Kidney (tissue), 14 donors: Measurements from ENCODE around the gene SAMMSON. TPM values are rescaled to one million over a fixed set of nuclear protein-coding genes. Genes with fewer than 3 reads are reported as not detected.

Source experiments
- DNase-seq, 5 donors: peaks; one replicate each; pipeline ENCODE4 v3.0.0-alpha.2; 2013 to 2020
- FAIRE-seq: peaks from 2 replicates; lab custom pipeline; 2012; peaks lifted over from hg19 to GRCh38; lab: Jason Lieb, UNC
- H3K27ac ChIP-seq, 2 donors: one replicate each; pipeline ENCODE4 v1.7.0; 2013; ENCODE audit warnings: low read depth in 2 of 2, low read length in 2 of 2, inconsistent platforms in 1 of 2
- H3K27me3 ChIP-seq: one replicate; pipeline ENCODE4 v1.7.1; 2013; ENCODE audit warnings: low read length, inconsistent platforms; ENCODE audit not compliant: control insufficient read depth, insufficient read depth
- H3K36me3 ChIP-seq, 3 donors: one replicate each; pipeline versions ENCODE4 v1.7.0 to v1.7.1; 2013; ENCODE audit warnings: low read length in 3 of 3, control low read depth in 1 of 3, inconsistent platforms in 1 of 3; ENCODE audit not compliant: insufficient read depth in 3 of 3, control insufficient read depth in 2 of 3
- H3K4me1 ChIP-seq, 3 donors: one replicate each; pipeline versions ENCODE4 v1.7.0 to v1.7.1; 2013; ENCODE audit warnings: low read length in 3 of 3, inconsistent platforms in 1 of 3, low read depth in 1 of 3; ENCODE audit not compliant: control insufficient read depth in 2 of 3, insufficient read depth in 2 of 3
- H3K4me3 ChIP-seq, 3 donors: one replicate each; pipeline versions ENCODE4 v1.7.0 to v1.8.1; 2013; ENCODE audit warnings: low read length in 3 of 3, control low read depth in 1 of 3, inconsistent platforms in 1 of 3
- H3K9ac ChIP-seq, 3 donors: one replicate each; pipeline versions ENCODE4 v1.7.0 to v1.7.1; 2013; ENCODE audit warnings: low read length in 3 of 3, control low read depth in 1 of 3, inconsistent platforms in 1 of 3
- H3K9me3 ChIP-seq, 3 donors: one replicate each; pipeline versions ENCODE4 v1.7.0 to v1.7.1; 2013; ENCODE audit warnings: low read length in 3 of 3, control low read depth in 1 of 3, inconsistent platforms in 1 of 3; ENCODE audit not compliant: control insufficient read depth in 2 of 3, insufficient read depth in 1 of 3
- CTCF ChIP-seq: IDR thresholded peaks from 3 replicates; pipeline ENCODE4 v1.5.1; 2012; ENCODE audit warnings: mild to moderate bottlenecking, moderate library complexity, borderline replicate concordance; ENCODE audit not compliant: insufficient read depth; ENCODE audit errors: extremely low read depth
- intact Hi-C: fragments of 100-400 bp; cut with DNase I; formaldehyde crosslinking; loops from one replicate; pipeline ENCODE4 v1.11.1; 2022
- polyA plus RNA-seq: library from polyadenylated mRNA; stranded (reverse); fragments of 350-450 nt; fragmentation: Illumina TruSeq; extraction: RNeasy Lipid Tissue Mini Kit (QIAGEN cat#74804); gene quantifications from one replicate; pipeline ENCODE4 v1.2.3, GENCODE V29; 2014; ENCODE audit warnings: low read depth, low replicate concordance; ENCODE audit not compliant: insufficient read depth
- total RNA-seq: library from RNA; stranded (reverse); fragmentation: NEBNext Ultra II Directional; extraction: Animal tissue kit (Norgen Biotek cat#: 25700); gene quantifications from one replicate; pipeline ENCODE4 v1.2.1, GENCODE V29; 2021
- donor health status: control.
- donor health status: control.
- donor health status: control.
- donor health status: control.
- donor health status: control.
- donor health status: DM: yes; HTN: yes; CAD: no.
- donor health status: Normal renal cell carcinoma (clear cell type).

Gene SAMMSON
- total and polyA plus RNA-seq, 2 donors from 2014 or later, result 0.98 TPM; not detected in 1

- Histone ChIP-seq H3K27ac (no peak overlapping the region), H3K9me3 (no peaks in the 10 kb centered on the region), H3K4me1 (no peaks in the 10 kb centered on the region), H3K9ac (no peak overlapping the region), H3K36me3 (no peaks in the 10 kb centered on the region), H3K4me3 (no peak overlapping the region), H3K27me3 (no peaks in the 10 kb centered on the region)
- FAIRE-seq (no peak), DNase-seq (no peak)
- TF ChIP-seq CTCF, result no peak
- intact Hi-C loops, result no loop called here
These were observed 28.7 kb upstream of the SAMMSON start for GRCh38 chr3:69970827-69971226.

- DNase-seq, result no peak
- no peaks in the 10 kb centered on the region for H3K36me3 ChIP-seq
- H3K27me3 ChIP-seq, result no peaks in the 10 kb centered on the region
- H3K9me3 ChIP-seq, result peaks cover 0 to 7% (median 0%) of the 10 kb centered on the region in 3 donors
- TF ChIP-seq CTCF, result no peak
- H3K27ac ChIP-seq, result no peak overlapping the region
- no peak overlapping the region for H3K9ac ChIP-seq
- no peak overlapping the region for H3K4me3 ChIP-seq
- no peaks in the 10 kb centered on the region for H3K4me1 ChIP-seq
- intact Hi-C loops, result no loop called here
- FAIRE-seq, result no peak
These were observed 26.9 kb upstream of the SAMMSON start for GRCh38 chr3:69972672-69973071.

GRCh38 chr3:69976021-69976420, 23.5 kb upstream of the SAMMSON start:
- intact Hi-C loops, result no loop called here
- no peak for DNase-seq
- Histone ChIP-seq H3K36me3 (no peaks in the 10 kb centered on the region), H3K9me3 (peaks cover 0 to 18% (median 0%) of the 10 kb centered on the region in 3 donors), H3K27ac (no peak overlapping the region), H3K4me3 (no peak overlapping the region), H3K27me3 (no peaks in the 10 kb centered on the region), H3K4me1 (no peaks in the 10 kb centered on the region), H3K9ac (no peak overlapping the region)
- no peak for TF ChIP-seq CTCF
- no peak for FAIRE-seq

- FAIRE-seq (no peak), DNase-seq (no peak)
- no peaks in the 10 kb centered on the region for H3K27me3 ChIP-seq
- TF ChIP-seq CTCF, result no peak
- H3K9me3 ChIP-seq, result peaks cover 0 to 3% (median 0%) of the 10 kb centered on the region in 3 donors
- intact Hi-C loops, result no loop called here
- peaks cover 0 to 2% (median 0%) of the 10 kb centered on the region in 3 donors for H3K4me1 ChIP-seq
- no peak overlapping the region for H3K27ac ChIP-seq
- H3K9ac ChIP-seq, result no peak overlapping the region
- H3K36me3 ChIP-seq, result no peaks in the 10 kb centered on the region
- H3K4me3 ChIP-seq, result no peak overlapping the region
These were observed 15.8 kb upstream of the SAMMSON start for GRCh38 chr3:69983546-69984265.
